Activated CD8-positive, alpha-beta memory T cell treated with anti-CD3 and anti-CD28 coated beads, Interleukin-2, amount 50 U/mL, for 48 hours (primary cell): ENCODE results near the gene CCNK.

Experiments
- DNase-seq: peaks from one replicate; pipeline ENCODE4 v3.0.0-alpha.2; 2020

CCNK gene

DNA sequence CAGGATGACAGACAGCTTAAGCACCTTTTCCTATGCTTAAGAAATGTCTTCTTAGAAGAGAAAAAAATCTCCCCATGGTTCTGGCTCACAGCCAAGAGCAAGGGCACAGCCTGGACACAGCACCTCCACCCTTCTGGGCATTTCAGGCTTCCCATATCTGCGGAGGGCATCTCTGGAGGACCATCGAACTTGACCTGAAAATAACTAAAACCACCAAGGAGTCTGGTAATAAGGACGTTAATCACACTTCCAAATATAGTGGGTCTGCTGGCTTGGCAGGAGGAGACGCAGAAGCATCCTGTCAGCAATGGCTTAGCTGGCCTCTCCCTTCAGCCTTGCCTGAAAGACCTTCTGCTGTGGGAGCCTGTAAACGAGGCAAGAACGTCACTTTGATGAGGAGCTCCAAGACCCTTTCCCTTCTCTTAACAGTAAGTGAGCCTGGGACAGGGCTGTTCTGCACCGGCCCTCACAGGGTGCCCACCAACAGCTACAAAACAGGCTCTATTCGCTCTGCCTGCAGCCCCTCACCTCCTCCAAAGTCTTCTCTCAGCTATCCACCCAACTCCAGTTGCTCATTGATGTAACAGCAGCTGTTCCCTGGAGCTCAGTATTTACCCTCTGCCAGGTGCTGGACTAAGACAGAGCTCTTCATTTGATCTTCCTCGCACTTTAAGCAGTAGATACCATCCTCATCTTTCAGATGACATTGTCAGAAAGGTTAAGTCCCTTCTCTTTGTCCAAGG, 13.7 kb upstream of the CCNK start:
- DNase-seq: no peak

GRCh38 chr14:99468081-99468480, 13.1 kb upstream of the CCNK start:
- DNase-seq: no peak

DNA sequence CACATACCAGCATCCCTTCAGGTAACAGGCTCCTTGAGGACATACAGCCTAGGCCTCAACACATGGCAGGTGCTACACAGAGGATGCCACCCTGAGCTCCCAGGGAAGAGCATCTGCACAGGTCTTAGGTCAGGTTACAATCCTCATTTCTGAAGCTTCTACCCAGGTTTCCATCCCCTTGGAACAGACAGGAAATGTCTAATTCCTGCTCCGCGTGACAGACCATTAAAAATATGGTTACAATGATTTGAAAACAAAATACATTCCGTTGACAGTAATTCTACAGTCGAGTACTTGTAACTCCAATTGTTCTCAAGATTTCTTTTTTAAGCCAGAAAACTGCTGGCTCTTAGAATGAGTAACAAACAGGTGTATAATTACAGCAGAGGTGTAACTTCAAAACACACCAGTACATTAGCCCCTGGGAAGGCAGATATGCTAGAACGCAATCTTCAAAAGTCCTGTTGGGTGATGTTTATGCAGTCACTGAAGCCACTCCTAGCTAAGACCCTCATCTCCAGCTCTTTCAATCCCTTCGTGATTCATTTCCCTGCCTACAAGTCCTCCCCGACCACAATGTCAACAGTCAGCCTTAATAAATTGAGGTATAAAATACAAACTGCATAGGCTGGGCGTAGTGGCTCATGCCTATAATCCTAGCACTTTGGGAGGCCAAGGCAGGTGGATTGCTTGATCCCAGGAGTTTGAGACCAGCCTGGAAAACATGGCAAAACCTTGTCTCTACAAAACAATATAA, 12.2 kb upstream of the CCNK start:
- no peak for DNase-seq

DNA sequence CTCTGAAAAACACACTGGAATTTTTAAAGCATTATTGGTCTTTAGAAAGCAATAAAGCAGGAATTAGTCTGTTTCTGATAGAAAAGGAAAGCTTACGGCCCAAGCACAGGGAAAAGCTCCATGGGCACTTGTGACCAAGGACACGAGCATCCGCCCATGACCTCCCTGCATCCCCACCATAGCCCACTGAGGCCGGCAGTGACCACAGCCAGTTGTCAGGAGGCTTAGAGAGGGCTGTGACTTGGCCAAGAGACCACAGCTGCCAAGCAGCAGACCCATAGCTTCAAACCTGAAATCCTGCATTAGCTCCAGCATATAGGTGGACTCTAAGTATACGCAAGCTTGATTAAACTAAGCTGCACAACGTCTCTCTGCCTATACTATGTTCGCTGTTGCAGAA, 9.5 kb upstream of the CCNK start:
- no peak for DNase-seq

DNA sequence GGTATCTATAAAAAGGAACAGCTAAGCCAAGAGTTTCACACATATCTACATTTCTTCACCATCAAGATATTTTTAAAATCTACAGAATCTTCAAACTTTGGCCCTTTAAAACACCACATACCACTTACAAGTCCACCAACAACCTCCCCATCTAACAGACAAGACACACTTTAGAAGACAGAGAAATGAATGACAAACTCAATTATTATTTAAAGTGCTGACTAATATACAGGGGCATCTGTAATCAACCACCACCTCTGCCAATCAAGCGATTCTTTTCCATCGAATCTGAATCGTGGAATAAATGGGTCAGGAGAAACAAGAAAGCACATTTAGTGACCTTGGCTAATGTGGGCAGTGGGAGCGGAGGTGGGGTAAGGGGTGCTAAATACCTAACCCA, 8.3 kb upstream of the CCNK start:
- DNase-seq: no peak

DNA sequence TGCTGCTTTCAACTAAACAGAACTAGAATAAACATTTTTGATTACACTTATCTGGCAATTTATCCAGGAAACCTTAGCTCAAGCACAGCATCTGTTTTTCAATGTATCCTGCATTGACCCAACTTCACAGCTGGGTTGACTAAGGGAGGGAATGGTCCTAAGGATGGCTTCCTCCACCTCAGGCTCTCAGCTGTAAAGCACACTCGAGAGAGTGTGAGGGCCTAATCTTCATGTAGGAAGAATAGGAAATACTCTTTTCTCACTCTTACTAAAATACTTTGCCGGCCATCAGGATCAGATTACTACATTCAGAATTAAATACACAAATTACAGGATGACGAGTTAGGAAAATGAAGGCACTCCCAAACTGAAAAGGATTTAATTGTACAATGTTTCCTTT, 7.8 kb upstream of the CCNK start:
- no peak for DNase-seq

- no peak for DNase-seq
Observed at GRCh38 chr14:99475179-99475578, 6.0 kb upstream of the CCNK start.

DNA sequence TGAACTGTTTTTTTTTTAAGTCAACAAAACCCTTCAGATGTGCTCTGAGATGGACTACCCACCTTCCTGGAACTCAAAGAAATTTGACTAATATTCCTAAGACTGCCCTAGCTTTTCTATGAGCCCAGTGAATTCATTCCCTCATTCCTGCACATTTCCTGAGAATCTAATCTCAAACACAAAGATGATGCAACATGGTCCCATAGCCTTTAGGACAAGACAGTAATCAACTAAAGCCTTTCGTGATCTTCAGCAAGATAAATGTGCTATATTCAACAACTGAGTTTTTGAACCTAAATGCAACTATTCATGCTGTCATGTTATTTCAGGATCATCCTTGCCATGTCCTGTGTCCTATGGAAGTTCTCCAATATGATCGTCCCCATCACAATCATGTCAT, 5.5 kb upstream of the CCNK start:
- DNase-seq: no peak

DNA sequence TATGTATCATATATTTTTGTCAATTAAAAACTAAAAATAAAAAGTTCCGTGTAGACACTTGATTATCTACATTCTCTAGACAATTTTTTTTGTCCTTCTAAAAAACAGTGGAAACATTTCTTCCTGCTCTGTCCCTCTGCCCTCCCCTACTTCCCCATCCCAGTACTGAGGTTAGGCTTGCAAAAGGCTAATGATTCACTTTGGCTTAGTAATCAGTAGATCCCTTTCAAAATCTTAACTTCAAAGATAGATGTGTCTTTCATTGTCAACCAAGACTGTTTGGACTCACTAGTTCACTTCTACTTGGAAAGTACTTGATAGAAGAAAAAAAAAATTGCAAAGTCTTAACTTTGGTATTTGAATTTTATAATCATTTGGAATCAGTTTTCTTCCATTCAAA, 4.3 kb upstream of the CCNK start:
- DNase-seq: no peak

GRCh38 chr14:99478128-99478527, 3.1 kb upstream of the CCNK start:
- no peak for DNase-seq

DNA sequence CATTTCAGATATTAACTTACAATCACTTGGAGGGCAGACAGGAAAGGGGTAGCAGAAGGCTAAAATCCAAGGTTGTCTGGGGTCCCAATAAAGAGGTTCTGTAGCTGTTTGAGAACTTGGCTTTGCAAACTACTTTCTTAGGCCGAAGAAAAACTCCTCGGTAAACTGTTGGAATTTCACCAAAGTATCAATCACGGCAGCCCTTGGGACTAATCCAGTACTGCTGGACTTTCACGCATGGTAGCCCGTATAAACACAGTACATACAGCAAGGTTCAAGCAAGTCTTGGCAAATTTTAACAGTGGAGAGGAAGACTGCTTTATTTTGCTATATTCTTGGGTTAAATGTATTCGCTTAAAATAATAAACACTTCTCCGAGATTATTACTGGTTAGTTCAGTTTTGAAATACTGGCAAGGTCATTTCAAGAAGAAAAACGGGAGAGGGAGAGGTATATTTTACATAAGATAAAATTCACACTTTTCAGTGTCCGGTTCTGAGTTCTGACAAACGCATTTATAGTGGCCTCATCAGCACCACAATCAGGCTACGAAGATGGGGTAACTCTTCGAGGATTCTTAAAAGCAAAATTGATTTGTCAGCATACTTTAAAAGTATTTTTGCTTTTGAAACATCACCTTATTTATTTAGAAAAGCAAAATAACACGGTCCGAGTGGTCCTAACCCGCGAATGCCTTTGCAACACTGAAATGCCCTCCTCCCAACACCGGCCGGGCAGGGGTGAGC, 1.9 kb upstream of the CCNK start:
- no peak for DNase-seq

DNA sequence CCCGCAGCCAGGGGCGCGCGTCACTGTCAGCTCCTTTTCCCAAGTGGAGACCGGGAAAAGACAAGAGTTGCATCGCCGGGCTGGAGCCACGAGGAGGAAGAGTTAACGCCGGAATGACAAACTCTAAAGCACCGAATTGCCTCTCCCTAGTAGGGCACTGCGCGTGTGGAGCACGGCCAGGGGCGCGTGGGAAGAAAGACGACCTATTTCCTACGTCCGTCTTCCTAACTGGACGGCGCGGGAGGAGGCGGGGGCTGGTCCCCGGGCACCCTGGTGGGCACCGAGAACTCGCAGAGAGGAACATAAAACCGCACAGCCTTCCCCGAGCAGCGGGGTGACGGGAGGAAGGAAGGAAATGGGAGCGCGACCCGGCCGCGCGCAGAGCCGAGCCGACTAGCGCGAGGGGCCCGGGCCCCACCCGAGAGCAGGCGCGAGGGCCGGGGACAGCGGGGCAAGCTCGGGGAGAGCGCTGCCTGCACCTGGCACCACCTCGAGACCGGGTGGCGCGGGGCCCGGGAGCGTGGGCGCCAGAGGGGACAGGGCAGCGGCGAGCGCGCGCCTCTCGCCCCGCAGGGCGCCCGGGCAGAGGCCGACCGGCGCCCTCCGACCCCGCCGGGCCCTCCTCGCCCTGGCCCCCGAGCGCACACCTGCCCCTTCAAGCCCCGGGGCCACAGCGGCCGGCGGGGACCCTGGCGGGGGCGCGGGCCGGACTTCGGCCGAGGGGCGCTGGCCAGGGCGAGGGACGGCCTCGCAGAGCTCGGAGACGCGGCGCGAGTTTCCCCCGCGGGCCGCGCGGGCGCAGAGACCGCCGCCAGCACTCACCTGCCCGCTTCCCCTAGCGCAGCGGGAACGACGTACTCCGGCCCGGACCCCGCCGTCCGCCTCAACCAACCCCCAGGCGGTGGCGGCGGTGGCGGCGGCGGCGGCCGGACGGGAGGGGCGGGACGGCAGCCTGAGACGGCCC, 1.0 kb upstream of the CCNK start, which contains the start of gene SETD3:
SETD3 (minus strand) TSS at position 954 of the 964 bp plus-strand sequence. CDS start 15,054 bp downstream, outside the sequence.
- peak; percentile 72 for DNase-seq

- DNase-seq: no peak
Observed at GRCh38 chr14:99481745-99482099, 513 bp downstream of the CCNK start.

GRCh38 chr14:99484106-99484505, 2.9 kb downstream of the CCNK start:
- DNase-seq: no peak

- no peak for DNase-seq
Observed at GRCh38 chr14:99497341-99497740, 16.1 kb downstream of the CCNK start.

DNA sequence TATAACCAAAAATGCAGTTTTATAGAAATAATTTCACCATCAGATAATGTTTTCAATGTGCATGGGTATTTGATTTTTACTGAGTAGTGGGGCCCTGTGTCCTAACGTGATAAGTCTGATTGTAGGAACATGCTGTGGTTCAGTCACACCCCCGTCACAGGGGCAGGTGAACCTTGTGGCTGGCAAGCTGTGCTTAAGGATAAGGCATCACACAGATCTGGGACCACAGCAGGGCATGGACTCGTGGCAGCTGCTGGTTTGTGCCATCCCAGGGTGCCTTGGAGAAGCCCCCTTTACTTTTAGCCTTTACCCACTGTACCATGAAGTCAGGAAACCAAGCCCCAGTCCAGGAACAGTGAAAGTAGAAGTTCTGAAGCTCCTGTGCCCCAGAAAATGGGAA, 16.7 kb downstream of the CCNK start:
- DNase-seq: no peak

DNA sequence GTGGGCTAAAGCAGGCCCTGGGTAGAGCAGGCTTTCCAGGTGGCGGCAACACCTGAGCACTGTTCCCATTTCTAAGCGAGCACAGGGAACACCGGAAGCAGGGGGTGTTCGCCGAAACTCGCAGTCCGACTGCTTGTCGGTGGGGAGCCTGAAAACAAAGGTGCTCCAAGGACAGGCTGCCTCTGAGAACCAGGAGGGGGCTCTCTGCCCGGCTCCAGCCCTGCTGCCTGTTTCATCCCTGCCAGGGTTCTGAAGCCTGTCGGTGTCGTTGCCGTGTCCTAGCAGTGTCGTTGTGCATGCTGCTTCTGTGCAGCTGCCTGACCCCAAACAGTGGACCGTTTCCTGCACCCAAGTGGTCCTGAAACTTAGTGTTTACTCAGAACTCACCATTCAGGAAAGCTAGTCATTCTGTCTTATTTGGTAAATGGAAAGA, 21.8 kb downstream of the CCNK start:
- peak; percentile 41 for DNase-seq

GRCh38 chr14:99503848-99504453, 22.7 kb downstream of the CCNK start:
- DNase-seq: peak; percentile 29

- DNase-seq: peak; percentile 32
Observed at GRCh38 chr14:99505089-99505488, 23.9 kb downstream of the CCNK start.

DNA sequence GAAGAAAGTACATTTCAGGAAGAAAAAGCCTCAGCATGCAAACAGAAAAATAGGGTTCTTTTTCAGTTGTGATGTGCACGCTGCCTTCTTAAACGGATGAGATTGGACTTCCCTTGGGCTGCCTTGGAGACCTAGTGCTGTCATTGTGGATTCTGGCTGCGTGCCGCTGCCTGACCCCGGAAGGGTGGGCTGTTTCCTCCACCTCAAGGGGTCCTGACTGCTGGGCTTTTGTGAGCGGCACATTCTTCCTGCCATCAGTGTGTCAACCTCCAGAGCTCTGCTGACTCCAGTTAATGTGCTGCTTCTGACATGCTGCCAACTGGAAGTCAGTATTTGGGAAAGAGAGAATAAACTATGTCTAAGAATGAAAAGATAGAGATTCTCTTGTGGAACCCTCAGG, 25.1 kb downstream of the CCNK start:
- DNase-seq: peak; percentile 34

DNA sequence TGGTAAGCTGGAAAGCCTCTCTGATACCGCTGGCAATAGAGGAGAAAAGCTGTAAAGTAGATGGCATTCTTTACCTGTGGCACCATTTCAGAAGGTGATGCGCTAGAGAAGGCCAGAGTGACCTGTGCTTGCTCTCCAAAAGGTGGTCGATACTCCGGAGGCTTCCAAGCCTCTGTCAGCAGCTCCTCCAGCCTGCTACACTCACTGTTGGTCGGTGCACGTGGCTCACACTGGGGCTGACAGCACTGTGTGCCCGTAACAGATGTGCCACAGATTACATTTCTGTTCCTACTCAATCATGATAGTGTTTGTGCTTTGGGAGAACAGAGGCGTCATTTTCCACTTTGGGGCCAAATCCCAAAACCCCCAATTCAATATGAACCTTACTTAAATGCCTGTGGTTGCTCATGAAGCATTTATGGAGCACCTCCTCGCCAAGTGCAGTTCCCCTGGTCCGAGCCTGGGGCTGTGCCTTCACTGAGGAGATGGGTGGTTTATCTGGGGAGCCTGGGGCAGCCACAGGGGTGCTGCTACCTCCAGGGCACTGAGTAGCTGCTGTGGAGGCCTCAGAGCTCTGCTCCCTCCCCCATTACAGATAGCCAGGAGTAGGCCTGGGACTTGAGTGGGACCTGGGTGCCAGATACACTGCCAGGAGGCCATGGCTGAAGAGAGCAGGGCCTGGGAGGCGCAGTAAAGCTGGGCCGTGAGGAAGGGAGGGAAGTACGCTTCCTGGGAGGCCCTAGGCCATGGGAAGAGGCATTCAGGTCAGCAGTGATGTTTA, 26.8 kb downstream of the CCNK start:
- peak; percentile 22 for DNase-seq
